ENCODE results near the gene C5orf34. TPM values are rescaled to one million over a fixed set of nuclear protein-coding genes. Genes with fewer than 3 reads are reported as not detected.

C5orf34 gene, protein sequence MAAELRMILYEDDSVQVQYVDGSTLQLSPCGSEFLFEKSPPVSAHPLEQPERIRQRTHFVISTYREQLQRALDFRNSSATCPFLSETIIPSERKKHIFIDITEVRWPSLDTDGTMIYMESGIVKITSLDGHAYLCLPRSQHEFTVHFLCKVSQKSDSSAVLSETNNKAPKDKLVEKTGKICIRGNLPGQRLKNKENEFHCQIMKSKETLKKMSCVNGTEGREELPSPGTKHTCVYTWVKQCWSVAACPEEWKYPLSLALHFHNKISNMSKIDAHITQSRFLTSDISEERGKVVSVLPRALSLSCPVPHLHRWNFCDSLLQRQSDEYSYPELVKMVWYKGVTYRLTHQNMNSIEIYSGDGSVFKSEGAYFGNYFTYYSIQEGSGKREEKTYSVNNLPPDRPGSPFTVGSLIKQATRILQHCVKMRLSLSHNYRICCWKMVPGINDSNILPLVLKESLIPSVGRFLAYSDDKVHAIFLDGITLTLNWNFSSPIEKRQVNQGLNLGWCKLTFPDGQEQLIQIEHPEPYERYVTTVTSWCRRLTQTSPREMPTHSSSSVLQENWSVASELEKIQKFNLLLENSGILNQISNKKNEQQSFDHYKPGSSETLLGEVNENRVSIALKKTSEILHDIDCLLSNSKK
- 1 to 10 TPM in 3 of 4 donors, not detected in 1; 2.4 to 3.9 (median 3.4) TPM for total RNA-seq

DNA sequence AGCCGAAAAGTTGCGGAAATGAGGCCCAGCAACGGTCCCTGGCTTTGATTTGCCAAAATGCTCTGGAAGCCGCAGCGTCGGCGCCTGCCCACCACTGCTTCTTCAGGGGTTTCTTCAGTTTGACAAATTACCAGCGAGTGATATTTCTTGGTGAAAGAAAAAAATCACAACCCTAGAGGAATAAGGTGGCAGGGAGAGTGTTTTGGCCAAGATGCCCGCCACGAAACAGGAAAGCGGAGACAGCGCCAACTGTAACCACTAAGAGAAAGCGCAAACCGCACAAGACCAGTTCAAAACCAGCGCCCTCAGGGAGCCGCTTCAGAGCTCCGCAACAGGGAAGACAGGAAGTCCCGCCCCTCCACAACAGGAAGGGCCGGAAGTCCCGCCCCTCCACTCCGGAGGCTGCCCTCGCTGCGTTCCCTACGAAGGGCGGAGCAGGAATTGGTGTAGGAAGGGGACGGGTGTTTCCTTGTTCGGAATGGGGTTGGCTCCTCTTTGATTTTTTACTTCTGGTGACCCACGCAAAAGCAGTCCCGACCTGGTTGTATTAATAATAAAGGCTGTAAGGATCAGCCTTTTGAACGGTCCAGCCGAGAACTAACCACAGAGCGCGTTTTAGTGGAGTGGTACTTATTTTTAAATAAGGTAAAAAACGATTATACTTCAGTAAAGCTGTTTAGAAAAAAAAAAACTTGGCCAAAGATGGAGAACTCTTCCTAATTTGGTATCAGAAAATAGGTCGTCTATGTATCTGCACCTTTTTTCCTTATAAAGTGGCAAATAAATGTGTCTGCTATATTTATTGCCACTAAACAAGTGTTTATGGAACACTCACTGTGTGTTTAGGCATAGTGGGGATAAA, at the start of gene C5orf34:
Gene C5orf34, minus strand, starts transcription at position 333 of the 862 bp plus-strand sequence. CDS start 5,809 bp downstream, outside the sequence.
- TF ChIP-seq, protein P1, sequence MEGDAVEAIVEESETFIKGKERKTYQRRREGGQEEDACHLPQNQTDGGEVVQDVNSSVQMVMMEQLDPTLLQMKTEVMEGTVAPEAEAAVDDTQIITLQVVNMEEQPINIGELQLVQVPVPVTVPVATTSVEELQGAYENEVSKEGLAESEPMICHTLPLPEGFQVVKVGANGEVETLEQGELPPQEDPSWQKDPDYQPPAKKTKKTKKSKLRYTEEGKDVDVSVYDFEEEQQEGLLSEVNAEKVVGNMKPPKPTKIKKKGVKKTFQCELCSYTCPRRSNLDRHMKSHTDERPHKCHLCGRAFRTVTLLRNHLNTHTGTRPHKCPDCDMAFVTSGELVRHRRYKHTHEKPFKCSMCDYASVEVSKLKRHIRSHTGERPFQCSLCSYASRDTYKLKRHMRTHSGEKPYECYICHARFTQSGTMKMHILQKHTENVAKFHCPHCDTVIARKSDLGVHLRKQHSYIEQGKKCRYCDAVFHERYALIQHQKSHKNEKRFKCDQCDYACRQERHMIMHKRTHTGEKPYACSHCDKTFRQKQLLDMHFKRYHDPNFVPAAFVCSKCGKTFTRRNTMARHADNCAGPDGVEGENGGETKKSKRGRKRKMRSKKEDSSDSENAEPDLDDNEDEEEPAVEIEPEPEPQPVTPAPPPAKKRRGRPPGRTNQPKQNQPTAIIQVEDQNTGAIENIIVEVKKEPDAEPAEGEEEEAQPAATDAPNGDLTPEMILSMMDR (IDR thresholded peaks at IDR 0.05; ENCODE audit: low read depth): no peak

DNA sequence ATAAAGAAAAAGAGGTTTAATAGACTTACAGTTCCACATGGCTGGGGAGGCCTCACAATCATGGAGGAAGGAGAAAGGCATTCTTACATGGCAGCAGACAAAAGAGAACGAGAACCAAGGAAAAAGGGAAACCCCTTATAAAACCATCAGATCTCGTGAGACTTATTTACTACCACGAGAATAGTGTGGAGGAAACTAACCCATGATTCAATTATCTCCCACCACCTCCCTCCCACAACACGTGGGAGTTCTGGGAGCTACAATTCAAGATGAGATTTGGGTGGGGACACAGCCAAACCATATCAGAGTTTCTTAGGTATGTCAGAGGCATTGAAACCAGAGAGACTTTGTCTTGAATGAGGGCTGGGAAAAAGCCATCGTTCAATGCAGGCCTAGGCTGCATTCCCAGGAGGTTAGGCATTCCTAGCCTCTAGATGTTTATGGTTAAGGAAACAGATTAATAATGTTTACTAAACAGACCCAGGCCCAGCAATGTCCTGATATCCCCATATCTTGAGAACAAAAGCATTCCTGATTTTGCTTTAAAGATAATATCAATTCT, 49.4 kb upstream of the C5orf34 start:
- TF ChIP-seq, protein P1 (IDR thresholded peaks at IDR 0.05; ENCODE audit: low read depth): no peak

DNA sequence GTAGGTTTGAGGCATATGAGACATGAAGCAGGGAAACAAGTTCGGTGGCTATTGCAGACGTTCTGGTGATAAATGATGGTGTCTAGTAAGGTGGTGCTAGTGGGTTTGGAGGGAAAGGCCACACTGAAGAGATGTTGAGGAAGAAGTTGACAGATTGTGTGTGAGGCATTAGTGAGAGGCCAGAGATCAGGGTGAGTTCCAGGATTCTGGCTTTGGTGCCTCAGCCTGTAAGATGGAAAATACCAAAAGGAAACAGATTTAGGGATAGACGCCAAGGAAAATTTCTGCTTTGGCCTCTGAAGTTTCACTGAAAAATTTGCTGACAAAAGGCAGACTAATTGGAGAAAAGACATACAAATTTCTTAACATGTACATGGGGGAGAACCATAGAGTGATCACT, 48.4 kb upstream of the C5orf34 start:
- TF ChIP-seq, protein P1 (IDR thresholded peaks at IDR 0.05; ENCODE audit: low read depth): no peak

DNA sequence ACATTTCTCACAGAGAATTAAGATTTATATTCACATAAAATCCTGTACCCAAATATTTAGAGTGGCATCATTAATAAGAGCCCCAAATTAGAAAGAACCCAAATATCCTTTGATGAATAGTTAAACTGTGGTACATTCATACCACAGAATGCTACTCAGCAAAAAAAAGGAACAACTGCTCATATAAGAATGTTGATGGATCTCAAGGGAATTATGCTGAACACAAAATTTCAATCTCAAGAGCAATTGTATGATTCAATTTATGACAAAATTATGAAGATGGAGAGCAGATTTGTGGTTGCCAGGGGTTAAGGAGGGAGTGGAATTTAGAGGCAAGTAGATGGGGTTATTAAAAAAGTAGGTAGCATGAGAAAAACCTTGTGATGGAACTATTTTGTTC, 46.4 kb upstream of the C5orf34 start:
- TF ChIP-seq, protein P1 (IDR thresholded peaks at IDR 0.05; ENCODE audit: low read depth): no peak

DNA sequence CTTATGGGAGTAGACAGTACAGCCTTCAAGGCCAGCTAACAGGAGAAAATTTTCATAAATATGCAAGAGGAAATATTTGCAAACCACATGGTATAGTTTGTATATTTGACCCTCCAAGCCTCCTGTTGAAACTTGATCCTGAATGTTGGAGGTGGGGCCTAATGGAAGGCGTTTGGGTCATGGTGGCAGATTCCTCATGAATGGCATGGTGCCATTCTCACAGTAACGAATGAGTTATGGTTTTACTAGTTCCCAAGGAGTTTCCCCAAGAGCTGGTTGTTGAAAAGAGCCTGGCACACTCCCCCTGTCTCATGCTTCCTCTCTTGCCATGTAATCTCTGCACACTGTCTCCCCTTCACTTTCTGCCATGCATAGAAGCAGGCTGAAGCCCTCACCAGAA, 45.2 kb upstream of the C5orf34 start:
- TF ChIP-seq, protein P1 (IDR thresholded peaks at IDR 0.05; ENCODE audit: low read depth): no peak

DNA sequence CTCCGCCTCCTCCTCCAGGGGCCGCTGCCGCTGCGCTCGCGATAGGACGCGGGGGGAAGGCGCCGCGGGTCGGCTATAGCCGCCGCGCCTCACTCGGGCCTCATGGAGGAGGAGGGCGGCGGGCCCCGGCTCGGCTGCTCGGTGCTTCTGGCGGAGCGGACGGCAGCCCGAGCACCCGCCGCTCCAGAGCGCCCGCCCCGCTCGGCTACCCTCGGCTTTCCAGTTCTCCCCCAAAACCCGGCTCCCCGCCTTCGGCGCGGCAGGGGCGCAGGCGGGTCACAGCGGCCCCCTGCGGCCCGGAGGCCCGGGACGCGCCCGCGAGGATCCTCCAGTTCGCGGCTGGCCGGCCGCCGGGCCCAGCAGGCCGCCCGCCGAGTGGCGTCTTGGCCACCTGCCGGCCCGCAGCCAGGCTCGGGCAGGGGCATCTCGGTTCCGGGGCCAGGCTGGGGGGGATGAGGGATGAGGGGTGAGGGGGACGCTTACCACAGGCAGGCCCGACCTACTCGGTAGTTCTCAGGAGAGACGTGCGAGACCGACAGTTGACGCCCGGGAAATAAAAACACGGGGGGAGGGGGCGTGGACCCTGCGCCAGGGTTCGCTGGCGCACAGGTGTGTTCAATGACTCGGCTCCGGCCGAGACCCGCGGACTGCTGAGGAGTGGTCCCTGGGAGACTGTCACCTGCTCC, 42.1 kb upstream of the C5orf34 start, which contains the start of gene PAIP1:
Gene PAIP1, minus strand, starts transcription at position 221 of the 686 bp plus-strand sequence. CDS start 231 bp downstream, outside the sequence.
- TF ChIP-seq, protein P1 (IDR thresholded peaks at IDR 0.05; ENCODE audit: low read depth): no peak

Measured in subcutaneous adipose tissue (tissue), 4 donors.